Calu3 (cell line): ENCODE data around the gene CLNK. TPM values are rescaled to one million over a fixed set of nuclear protein-coding genes. Genes with fewer than 3 reads are reported as not detected.

ENCODE experiments used
- BruUV-seq: library from RNA; stranded (reverse); fragments of 400-500 nt; replicated peaks from 2 replicates; lab custom pipeline; 2021; lab: Mats Ljungman, UMichigan
- CTCF ChIA-PET: fragments of 300-600 bp; sonication (Branson Sonifier 250); formaldehyde crosslinking; loops from one replicate; lab custom pipeline; 2022; ENCODE audit warnings: antibody characterized with exemption; lab: Charles Lee
- DNase-seq: peaks from one replicate; pipeline ENCODE4 v3.0.0; 2022
- H3K27ac Mint-ChIP-seq: one replicate; pipeline ENCODE4 v1.8.0; 2022; ENCODE audit warnings: mixed read lengths; ENCODE audit not compliant: unreplicated experiment
- H3K27me3 Mint-ChIP-seq: one replicate; pipeline ENCODE4 v1.8.0; 2022; ENCODE audit warnings: mixed read lengths; ENCODE audit not compliant: unreplicated experiment
- H3K36me3 Mint-ChIP-seq: one replicate; pipeline ENCODE4 v1.8.0; 2022; ENCODE audit warnings: mild to moderate bottlenecking, moderate library complexity, mixed read lengths; ENCODE audit not compliant: insufficient read depth, unreplicated experiment
- H3K4me1 Mint-ChIP-seq: one replicate; pipeline ENCODE4 v1.8.0; 2022; ENCODE audit warnings: mild to moderate bottlenecking, low read depth, mixed read lengths; ENCODE audit not compliant: unreplicated experiment
- H3K4me3 Mint-ChIP-seq: one replicate; pipeline ENCODE4 v1.8.0; 2022; ENCODE audit warnings: mild to moderate bottlenecking, low read depth, moderate library complexity, mixed read lengths; ENCODE audit not compliant: unreplicated experiment
- H3K9me3 Mint-ChIP-seq: one replicate; pipeline ENCODE4 v1.8.0; 2022; ENCODE audit warnings: low read depth, mixed read lengths; ENCODE audit not compliant: unreplicated experiment
- CTCF ChIP-seq: fragments of 200-600 bp; IDR thresholded peaks from one replicate; pipeline ENCODE4 v1.8.0; 2022; ENCODE audit warnings: antibody characterized with exemption; ENCODE audit not compliant: unreplicated experiment
- intact Hi-C: fragments of 100-400 bp; cut with micrococcal nuclease; formaldehyde crosslinking; loops from one replicate; pipeline ENCODE4 v1.10.0; 2022; ENCODE audit not compliant: unreplicated experiment
- total RNA-seq: library from RNA; stranded (reverse); gene quantifications from 2 replicates; pipeline ENCODE4 v1.2.3, GENCODE V29; 2022

Gene CLNK
- total RNA-seq, 1 experiment from 2014 or later = not detected

DNA sequence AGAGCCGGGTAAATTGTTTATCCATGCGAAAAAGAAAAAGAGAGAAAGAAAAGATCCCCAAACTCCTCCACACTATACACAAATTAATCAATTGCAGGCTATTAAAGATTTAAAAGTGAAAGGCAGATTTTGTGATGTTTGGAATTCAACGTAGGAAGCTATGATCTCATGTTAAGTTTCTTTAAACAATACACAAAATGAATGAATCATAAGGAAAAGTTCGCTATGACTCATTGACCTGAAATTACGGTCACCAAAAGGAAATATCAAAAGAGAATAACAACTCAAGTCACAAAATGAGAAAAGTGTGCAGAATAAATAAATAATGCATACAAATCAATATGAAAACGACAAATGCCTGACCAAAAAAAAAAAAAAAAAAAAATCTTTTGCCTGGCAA lies 28.6 kb downstream of the CLNK start:
- peaks cover 29% of the 10 kb centered on the region for H3K4me1 Mint-ChIP-seq
- TF ChIP-seq CTCF = no peak
- H3K27me3 Mint-ChIP-seq = no peaks in the 10 kb centered on the region
- peaks cover 2% of the 10 kb centered on the region for H3K9me3 Mint-ChIP-seq
- intact Hi-C loops = loop anchor here (1.0 to 5.0 kb wide), 2 partner anchors 60 to 74 kb away; no protein-coding TSS in a partner anchor
- peaks cover 6% of the 10 kb centered on the region for H3K36me3 Mint-ChIP-seq
- no peak for DNase-seq
- peak overlapping the region; percentile 64 for H3K4me3 Mint-ChIP-seq
- no TSS peak for BruUV-seq
- H3K27ac Mint-ChIP-seq = peak overlapping the region; percentile 87
- CTCF ChIA-PET = interaction anchor here (0.6 to 0.7 kb wide), 5 partner anchors 13 to 1533 kb away, joined by 3 to 8 read pairs (median 4); no protein-coding TSS in a partner anchor

DNA sequence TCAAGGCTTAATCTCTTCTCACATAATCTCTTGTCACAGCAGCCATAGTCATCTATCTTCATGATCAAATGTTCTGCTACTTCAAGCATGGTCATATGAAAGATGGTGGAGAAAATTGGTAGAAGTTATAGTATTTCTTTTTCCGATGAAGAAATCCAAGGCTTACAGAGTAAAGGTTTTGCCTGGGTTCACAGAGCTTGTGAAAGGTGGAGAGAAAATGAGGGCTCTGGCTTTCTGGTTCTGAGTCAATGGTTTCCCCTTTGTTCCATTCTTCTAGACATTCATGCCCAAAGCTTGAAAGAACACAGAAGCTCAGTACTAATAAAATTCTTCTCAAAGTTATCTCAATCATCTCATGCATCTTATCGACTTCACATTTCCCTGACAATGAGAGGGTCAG lies 36.1 kb downstream of the CLNK start:
- H3K36me3 Mint-ChIP-seq = no peaks in the 10 kb centered on the region
- TF ChIP-seq CTCF = no peak
- H3K4me1 Mint-ChIP-seq = peaks cover 7% of the 10 kb centered on the region
- H3K27ac Mint-ChIP-seq = no peak overlapping the region
- intact Hi-C loops = no loop called here
- H3K9me3 Mint-ChIP-seq = peaks cover 2% of the 10 kb centered on the region
- CTCF ChIA-PET = no interaction called here
- DNase-seq = no peak
- no peaks in the 10 kb centered on the region for H3K27me3 Mint-ChIP-seq
- H3K4me3 Mint-ChIP-seq = no peak overlapping the region
- BruUV-seq = no TSS peak

GRCh38 chr4:10647846-10648245 lies 36.7 kb downstream of the CLNK start:
- BruUV-seq = no TSS peak
- CTCF ChIA-PET = no interaction called here
- DNase-seq = no peak
- Mint-ChIP-seq H3K4me3 (no peak overlapping the region), H3K36me3 (no peaks in the 10 kb centered on the region), H3K27me3 (no peaks in the 10 kb centered on the region), H3K4me1 (peaks cover 9% of the 10 kb centered on the region), H3K27ac (no peak overlapping the region), H3K9me3 (peaks cover 2% of the 10 kb centered on the region)
- no peak for TF ChIP-seq CTCF
- intact Hi-C loops = no loop called here

- peaks cover 9% of the 10 kb centered on the region for H3K4me1 Mint-ChIP-seq
- BruUV-seq = no TSS peak
- no peak for DNase-seq
Observed at GRCh38 chr4:10643600-10644425, 40.8 kb downstream of the CLNK start.

More at GRCh38 chr4:10643600-10644425, 40.8 kb downstream of the CLNK start:
- Mint-ChIP-seq H3K27ac (no peak overlapping the region), H3K27me3 (no peaks in the 10 kb centered on the region), H3K36me3 (no peaks in the 10 kb centered on the region), H3K4me3 (no peak overlapping the region), H3K9me3 (peaks cover 3% of the 10 kb centered on the region)
- CTCF ChIA-PET = interaction anchor here (0.6 kb wide), 1 partner anchor 38 kb away, joined by 4 read pairs; no protein-coding TSS in a partner anchor
- TF ChIP-seq CTCF = no peak
- intact Hi-C loops = no loop called here
